ENCODE results near the gene HTRA3.

The HTRA3 gene

DNA sequence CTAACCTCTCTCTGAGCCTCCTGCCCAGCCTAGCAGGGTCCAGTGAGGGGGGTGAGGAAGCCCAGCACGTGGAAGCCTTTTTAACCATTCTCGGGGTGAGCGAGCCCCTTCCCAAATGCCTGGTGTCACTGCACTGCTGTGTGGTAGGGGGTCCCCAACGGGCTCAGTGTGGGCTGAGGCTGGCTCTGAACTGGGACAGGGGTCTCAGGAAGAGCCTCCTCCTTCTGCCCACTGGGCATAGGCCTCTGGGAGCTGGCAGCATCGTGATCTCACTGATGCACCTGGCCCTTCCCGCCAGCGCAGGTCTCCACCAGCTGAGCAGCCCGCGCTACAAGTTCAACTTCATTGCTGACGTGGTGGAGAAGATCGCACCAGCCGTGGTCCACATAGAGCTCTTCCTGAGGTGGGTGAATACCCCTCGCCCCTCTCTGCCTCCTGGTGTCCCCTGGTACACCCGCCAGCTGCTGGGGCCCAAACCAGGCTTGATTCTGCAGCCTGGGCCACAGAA lies 12.6 kb downstream of the HTRA3 start:
- no peak for TF ChIP-seq ZNF274 (IDR thresholded peaks at IDR 0.05; ENCODE audit: low read depth, low read length)
- H3K4me3 ChIP-seq (ENCODE audit: low read length): no peak overlapping the region

- no peak for TF ChIP-seq ZNF274 (IDR thresholded peaks at IDR 0.05; ENCODE audit: low read depth, low read length)
- H3K4me3 ChIP-seq (ENCODE audit: low read length): no peak overlapping the region
Observed at GRCh38 chr4:8282742-8283141, 13.2 kb downstream of the HTRA3 start.

- H3K4me3 ChIP-seq (ENCODE audit: low read length): no peak overlapping the region
- no peak for TF ChIP-seq ZNF274 (IDR thresholded peaks at IDR 0.05; ENCODE audit: low read depth, low read length)
Observed at GRCh38 chr4:8283161-8283560, 13.6 kb downstream of the HTRA3 start.

DNA sequence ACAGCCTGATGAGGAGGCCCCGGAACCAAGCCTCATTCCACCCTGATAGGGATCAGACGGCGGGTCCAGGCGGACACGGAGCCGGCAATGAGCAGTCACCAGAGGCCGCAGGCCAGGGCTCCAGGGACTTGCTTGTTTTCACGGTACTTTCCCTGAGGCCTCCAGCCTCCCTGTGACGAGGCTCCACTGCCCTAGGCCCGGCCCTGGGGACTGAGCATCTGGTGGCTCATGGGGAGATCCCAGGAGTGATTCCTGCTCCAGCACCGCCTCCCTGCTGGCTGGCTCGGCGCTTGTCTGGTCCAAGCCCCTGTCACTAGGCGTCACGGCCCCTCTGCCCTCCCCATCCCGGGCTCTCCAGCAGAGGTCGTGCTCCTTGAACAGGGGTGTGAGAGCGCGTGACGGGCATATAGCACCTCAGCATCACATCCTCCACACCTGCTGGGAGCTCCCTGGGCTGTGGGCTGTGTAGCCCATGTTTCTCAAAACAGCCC lies 14.1 kb downstream of the HTRA3 start:
- TF ChIP-seq ZNF274 (IDR thresholded peaks at IDR 0.05; ENCODE audit: low read depth, low read length): no peak
- H3K4me3 ChIP-seq (ENCODE audit: low read length): no peak overlapping the region

GRCh38 chr4:8284391-8284790 lies 14.8 kb downstream of the HTRA3 start:
- TF ChIP-seq ZNF274 (IDR thresholded peaks at IDR 0.05; ENCODE audit: low read depth, low read length): no peak
- H3K4me3 ChIP-seq (ENCODE audit: low read length): no peak overlapping the region

DNA sequence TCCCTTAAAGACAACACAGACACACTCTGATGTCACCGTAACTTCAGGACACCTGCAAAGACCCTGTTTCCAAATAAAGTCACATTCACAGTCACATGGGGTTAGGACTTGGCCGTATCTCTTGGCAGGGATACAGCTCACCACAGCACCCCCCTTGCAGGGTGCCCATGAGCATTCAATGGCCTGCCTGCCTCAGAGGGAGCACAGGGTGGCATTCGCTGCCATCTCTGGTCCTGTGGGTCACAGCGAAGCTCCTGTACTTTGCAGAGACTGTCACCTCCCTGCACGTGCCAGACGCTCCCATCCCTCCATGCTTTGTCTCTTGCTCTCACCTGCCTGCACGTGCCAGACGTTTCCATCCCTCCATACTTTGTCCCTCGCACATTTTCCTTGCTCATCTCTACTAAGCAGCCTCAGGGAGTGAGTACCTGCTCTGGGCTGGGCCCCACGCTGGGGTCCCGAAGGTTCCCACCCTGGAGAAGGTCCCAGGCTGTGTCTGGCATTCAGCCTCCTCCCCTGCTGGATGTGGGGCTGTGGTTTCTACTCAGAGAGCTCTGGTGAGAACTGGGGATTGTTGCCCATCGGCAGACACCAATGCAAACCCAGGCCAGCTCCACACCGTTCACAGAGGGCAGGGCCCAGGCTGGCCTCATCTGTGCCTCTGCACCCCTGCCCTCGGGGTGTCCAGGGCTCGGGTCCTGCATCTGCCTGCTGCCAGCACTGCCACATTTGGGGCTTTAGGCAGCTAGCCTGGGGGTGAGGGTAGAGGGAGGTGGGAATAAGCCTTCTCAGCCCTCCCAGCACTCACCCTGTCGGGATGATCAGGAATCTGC lies 15.8 kb downstream of the HTRA3 start:
- no peak for TF ChIP-seq ZNF274 (IDR thresholded peaks at IDR 0.05; ENCODE audit: low read depth, low read length)
- H3K4me3 ChIP-seq (ENCODE audit: low read length): no peak overlapping the region

- no peak overlapping the region for H3K4me3 ChIP-seq (ENCODE audit: low read length)
- TF ChIP-seq ZNF274 (IDR thresholded peaks at IDR 0.05; ENCODE audit: low read depth, low read length): no peak
Observed at GRCh38 chr4:8285976-8286718, 16.6 kb downstream of the HTRA3 start.

- no peak for TF ChIP-seq ZNF274 (IDR thresholded peaks at IDR 0.05; ENCODE audit: low read depth, low read length)
Observed at GRCh38 chr4:8286719-8287342, 17.3 kb downstream of the HTRA3 start.

DNA sequence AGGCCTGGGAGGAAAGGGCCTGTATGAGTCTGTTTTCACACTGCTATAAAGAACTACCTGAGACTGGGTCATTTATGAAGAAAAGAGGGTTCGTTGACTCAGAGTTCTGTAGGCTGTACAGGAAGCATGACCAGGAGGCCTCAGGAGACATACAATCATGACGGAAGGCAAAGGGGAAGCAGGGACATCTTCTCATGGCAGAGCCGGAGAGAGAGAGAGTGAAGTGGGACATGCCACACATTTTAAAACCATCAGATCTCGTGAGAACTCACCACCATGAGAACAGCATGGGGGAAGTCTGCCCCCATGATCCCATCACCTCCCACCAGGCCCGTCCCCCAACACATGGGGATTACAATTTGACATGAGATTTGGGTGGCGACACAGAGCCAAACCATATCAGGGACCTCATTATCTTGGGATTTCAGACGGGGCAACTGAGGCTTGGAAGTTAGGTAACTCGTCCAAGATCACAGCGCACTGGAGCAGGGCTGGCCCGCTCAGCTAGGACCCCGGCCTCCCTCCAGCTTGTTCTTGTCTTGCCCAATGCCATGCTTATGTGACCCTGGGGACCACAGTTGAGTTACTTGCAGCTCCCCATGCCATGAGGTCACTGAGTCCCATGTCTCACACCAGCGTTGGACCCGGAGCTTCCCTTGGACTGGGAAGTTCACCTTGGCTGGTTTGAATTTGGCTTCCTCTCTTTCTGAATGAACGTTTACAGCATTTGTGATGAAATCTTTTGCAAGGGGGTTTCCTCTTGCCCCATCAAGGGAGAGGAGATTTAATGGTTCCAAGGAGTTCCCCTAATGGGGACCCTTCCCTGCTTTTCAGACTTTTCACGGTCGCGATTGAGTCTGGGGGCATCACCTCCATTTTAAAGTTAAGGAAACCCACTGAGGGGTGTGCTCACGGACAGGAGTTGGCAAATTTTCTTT lies 18.1 kb downstream of the HTRA3 start:
- no peak for TF ChIP-seq ZNF274 (IDR thresholded peaks at IDR 0.05; ENCODE audit: low read depth, low read length)
- H3K4me3 ChIP-seq (ENCODE audit: low read length): no peak overlapping the region

More at GRCh38 chr4:8286719-8287342, 17.3 kb downstream of the HTRA3 start:
- no peak overlapping the region for H3K4me3 ChIP-seq (ENCODE audit: low read length)

DNA sequence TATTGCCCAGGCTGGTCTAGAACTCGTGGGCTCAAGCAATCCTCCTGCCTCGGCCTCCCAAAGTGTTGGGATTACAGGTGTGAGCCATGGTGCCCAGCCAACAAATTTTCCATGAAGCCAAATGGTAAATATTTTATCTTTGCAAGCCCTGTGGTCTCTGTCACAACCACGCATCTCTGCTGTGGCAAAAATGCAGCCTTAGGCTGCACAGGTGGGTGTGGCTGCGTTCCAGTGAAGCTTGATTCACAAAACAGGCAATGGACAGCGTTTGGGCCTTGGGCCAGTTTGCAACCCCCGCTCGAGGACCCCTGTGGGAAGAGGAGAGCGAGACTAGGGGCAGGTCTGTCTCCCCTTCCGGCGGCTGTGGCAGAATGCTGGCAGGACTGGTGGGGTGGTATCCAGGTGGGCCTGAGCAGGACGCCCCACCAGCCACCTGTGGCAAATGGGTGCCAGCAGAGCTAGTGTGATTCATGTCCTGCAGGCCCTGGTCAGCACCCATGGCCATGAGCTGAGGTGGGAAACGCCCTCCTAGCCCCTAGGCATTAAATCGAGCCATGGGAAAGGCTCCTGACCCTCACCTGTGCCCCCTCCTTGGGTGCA lies 19.7 kb downstream of the HTRA3 start:
- no peak for TF ChIP-seq ZNF274 (IDR thresholded peaks at IDR 0.05; ENCODE audit: low read depth, low read length)
- no peak overlapping the region for H3K4me3 ChIP-seq (ENCODE audit: low read length)

DNA sequence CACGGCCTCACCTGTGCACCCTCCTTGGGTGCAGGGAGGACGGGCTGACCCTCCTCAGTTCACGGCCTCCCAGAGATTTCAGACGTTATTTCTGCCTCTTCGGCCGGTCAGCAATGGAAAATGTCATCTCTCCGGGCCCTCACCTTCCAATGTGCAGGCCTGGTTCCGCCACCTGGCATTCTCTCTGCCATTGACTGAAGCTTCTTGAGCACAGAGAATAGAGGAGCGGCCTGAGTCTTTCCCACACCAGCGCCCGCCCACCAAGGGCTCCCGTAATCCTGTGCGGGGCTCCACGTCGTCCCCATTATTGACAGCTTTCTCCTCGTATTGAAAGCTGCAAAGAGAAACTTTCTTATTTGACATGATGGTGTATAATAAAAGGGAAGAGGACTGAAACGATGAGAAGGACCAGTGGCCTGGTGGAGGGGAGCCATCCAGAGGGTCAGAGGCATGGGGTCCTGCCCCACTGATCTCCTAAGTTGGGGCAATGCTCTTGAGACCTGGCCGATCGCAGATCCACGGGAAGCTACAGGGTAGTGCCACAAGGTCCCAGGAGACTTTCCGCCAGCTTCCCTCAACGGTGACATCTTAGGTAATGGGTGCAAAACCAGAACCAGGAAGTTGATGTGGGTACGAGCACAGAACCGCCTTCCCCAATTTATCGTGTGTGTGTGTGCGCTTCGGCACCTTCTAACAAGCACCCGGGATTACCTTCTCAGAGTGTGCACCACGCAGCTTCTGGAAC lies 20.6 kb downstream of the HTRA3 start:
- TF ChIP-seq ZNF274 (IDR thresholded peaks at IDR 0.05; ENCODE audit: low read depth, low read length): no peak
- H3K4me3 ChIP-seq (ENCODE audit: low read length): no peak overlapping the region

- TF ChIP-seq ZNF274 (IDR thresholded peaks at IDR 0.05; ENCODE audit: low read depth, low read length): no peak
- no peak overlapping the region for H3K4me3 ChIP-seq (ENCODE audit: low read length)
Observed at GRCh38 chr4:8290701-8290970, 21.1 kb downstream of the HTRA3 start.
